Stimulated activated CD4-positive, alpha-beta T cell treated with anti-CD3 and anti-CD28 coated beads, Interleukin-12 subunit alpha, Interleukin-12 subunit beta, amount 100 ng/mL, for 4 hours (primary cell): ENCODE results near the gene IL23R.
"Not testable (repeated sequence)": the region's sequence is repeated elsewhere in the genome, so short reads cannot be mapped to it uniquely, and the experiment has no call there.

Experiments
- DNase-seq: peaks from one replicate; pipeline ENCODE4 v3.0.0-alpha.2; 2020

IL23R gene, protein sequence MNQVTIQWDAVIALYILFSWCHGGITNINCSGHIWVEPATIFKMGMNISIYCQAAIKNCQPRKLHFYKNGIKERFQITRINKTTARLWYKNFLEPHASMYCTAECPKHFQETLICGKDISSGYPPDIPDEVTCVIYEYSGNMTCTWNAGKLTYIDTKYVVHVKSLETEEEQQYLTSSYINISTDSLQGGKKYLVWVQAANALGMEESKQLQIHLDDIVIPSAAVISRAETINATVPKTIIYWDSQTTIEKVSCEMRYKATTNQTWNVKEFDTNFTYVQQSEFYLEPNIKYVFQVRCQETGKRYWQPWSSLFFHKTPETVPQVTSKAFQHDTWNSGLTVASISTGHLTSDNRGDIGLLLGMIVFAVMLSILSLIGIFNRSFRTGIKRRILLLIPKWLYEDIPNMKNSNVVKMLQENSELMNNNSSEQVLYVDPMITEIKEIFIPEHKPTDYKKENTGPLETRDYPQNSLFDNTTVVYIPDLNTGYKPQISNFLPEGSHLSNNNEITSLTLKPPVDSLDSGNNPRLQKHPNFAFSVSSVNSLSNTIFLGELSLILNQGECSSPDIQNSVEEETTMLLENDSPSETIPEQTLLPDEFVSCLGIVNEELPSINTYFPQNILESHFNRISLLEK

DNA sequence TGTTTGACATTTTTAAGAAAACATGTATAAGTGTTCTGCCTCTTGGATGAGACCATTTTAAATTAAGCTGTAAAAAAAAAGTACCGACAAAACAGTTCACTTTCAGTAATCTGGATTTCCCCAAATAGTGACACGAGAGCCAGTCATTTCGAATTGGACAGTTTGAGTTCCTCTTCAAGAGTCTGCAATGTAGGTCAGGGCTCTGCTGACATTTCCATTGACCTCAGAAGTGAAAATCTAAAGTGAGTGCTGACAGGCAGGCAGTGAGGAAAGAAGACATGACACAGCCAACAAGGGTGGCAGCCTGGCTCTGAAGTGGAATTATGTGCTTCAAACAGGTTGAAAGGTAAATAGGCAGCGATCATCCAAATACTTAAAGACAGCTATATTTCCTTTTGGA, at the start of gene IL23R:
IL23R (plus strand) TSS at position 259 of the 400 bp plus-strand sequence. CDS start 1,667 bp downstream, outside the sequence.
- DNase-seq = no peak

DNA sequence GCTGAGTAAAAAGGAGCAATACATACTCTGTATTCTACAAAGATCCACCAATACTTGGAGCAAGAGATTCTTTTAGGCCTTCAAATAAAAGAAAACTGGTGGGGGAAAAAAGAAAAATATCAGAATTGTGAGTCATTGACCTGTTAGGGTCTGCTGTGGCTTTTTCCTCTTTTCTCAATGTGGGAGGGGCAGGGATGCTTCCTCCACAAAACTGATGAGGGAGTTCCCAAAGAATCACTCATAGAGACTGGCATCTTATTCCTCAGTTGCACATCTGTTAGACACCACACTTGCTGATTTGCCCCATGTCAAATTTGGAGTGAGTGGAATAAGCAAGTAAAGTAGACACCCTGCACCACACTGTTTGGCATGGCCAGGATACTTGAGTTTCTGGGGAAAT, 48.1 kb upstream of the IL23R start:
- DNase-seq = no peak

DNA sequence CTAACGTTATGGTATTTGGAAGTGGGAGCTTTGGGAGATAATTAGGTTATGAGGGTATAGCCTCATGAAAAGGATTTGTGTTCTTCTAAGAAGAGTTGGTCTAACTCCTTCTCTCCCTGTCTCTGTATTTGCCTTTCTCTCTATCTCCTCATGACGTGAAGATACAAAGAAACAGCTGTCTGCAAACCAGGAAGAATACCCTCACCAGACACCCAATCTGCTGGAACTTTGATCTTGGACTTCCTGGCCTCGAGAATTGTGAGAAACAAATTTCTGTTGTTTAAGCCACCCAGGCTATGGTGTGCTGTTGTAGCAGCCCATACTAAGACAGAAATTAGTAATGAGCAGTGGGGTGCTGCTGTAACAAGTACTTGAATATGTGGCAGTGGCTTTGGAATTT, 47.6 kb upstream of the IL23R start:
- no peak for DNase-seq

DNA sequence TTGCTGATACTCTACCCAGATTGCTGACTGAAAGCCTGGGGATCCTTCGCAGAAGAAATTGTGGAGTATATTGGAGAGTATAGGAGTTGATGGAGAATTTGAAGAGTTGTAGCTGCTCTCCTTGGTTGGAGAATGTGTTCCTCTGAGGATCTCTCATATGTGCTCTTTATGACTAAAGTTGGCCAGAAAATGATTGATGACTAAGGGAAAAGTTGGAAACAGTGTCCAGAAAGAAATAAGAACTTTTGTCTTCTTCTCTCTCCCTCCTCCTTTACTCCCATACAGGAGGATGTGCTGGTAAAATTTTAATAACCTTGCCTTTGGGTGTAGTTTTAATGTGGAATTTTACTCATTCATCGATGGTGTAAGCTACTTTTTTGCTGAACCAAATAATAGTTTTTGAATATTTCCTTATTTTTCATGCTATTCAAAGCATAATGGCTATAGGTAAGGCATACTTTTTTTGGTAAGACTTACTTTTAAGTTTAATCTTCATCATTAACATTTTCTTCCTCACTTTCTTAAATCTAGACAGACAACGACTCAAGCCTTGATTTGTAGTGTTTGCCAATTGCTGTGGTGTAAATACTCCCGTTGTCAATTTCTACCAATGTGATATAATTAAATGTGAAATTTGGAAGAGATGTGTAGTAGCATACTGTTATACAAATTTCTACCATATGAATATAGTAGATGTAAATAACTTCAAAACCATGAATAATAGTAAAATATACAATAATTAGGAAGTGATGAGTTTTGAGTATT, 45.2 kb upstream of the IL23R start:
- DNase-seq = no peak

DNA sequence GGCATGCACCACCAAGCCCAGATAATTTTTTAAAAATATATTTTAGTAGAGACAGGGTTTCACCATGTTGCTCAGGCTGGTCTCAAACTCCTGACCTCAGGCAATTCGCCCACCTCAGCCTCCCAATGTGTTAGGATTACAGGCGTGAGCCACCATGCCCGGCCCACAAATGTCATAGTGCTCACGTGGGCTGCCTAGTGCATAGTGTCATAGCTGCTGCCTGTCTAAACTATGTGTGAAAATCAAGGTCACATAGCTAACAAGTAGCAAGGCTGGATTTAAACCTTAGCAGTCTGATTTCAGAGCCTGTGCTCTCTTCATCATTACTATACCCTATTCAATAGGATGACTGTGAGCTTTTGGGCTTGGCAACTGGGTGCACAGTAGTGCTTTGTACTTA, 41.8 kb upstream of the IL23R start:
- DNase-seq = no peak

DNA sequence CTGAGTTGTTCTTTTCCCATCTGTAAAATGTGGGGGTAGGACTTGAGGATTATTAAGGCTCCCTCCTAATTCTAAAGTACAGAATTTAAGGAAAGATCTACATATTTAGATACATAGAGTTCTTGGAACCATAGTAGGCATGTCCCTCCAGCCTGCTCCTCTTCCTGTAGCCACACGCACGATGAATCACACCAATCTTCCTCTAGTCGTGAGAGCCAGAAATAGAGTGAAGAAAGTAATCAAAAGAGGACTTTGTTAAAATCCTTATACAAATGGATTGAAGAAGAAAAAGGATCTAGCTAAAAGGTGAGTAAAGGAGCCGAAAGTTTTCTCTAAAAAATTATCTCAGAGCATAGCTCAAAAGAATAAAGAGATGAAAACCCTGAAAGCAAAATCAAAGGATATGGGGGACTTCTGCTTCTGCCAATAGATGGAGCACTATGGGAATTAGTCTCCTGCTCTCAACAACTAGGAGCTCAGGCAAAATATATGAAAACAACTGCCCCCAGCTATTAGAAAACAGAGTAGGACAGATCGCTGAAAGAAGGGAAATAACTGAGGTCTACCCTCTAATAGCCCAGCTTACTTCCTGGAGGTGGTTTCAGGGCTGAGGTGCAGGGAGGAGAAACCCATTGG, 40.0 kb upstream of the IL23R start:
- DNase-seq = no peak

DNA sequence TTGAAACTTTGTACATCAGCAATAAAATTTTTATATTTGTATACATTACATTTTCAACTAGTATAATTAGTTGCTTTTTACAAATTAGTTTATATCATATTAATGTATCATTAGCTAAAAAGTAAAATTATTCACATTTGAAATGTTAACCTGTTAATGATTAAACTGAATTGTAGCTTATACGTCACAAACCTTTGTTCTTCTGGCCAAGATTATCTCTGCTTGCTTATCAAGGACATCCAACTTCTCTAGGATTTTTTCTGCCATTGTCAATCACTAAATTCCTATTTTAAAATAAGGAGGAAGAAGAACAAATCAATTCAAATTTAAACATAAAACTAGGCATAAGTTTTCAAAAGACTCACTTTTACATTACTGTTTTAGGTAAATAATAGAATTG, 39.3 kb upstream of the IL23R start:
- no peak for DNase-seq

DNA sequence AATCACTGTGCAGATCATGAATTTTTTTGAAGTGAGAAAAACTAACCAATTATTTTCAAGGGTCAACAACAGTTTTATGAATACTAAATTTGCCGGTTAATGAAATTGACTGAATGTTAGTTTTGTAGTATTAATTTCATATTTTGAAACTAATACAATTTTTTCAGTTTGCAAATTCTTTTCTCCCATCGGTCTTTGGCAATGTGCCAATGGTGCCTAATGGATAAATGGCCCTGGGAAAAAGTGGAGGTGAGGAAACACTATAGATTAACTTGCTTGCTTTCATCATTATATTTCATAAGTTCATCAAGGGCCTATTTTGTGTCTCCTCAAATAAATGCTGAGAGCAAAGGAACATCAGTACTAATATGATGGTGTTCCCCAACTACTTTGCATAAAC, 35.6 kb upstream of the IL23R start:
- DNase-seq = no peak

DNA sequence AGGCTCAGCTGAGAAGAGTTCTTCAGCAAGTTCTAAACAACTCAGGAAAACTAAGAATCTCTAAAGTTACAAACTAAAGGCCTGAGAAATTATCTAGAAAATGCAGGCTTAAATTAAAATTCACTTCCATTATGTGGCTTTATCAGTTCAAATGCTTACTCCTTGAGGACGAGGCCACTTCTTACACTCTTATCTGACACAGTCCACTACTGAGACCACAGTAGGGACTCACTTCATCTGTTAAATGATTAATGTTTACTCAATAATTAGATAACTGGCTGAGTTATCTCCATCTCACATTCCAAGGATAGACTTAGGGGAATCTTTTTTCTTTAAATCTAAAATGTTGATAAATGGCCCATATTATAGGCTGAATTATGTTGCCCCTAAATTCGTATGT, 33.1 kb upstream of the IL23R start:
- no peak for DNase-seq

DNA sequence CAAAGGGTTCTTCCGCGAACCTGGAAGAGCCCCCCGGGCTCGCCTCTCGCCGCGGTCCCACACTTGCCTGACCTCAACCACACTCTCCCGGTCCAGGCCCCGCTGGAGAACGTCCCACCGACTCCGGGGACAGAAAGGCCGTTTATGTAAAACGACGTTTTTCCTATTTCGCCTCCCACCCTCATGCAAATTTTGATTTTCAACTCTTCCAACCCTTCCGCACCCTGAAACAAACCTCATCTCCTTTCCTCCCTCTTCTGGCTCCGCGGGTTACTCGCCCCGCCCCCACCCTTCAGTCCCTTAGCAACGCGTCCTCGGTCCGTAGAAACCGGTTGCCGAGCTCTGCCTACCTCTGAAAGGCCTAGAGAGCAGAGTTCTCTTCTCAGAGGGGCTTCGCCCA, 31.6 kb upstream of the IL23R start, which contains the start of gene C1orf141:
C1orf141 (minus strand) TSS at position 276 of the 400 bp plus-strand sequence. CDS start 7,730 bp downstream, outside the sequence.
- DNase-seq = no peak

DNA sequence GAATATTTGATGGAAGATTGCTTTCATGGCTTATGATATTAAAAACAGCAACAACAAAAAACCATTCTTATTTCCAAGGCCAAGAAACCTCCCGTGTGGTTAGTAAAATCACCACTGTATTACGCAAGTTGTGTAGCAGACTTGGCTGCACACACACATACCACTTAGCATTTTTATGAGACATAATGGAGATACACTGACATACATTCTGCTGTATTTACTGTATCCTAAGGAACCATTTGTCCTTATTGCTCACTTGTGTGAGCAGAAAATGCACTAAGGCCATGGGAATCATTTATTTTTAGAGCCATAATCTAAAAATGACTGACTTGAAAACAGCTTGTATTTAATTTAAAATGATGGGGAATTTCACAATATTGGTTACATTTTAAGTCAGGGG, 30.9 kb upstream of the IL23R start:
- DNase-seq = no peak

DNA sequence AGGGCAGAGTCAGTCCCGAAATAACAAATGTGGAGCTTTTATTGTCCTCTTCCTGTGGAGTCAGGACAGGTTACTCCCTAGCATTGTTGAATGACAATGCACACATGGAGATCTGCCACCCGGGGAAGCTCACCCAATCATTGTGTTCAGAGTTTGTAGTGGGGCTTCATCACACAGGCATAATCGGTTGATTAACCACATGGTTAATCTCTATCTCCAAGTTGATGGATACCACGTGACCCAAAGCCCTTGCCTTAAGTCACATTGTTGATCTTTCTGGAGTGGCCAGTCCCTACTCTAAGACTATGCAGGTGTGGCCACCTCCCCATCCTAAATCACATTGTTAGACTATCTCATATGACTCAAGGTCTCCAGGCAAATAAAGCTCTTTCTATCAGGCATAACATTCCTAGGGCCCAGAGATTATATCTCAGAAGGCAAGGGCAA, 28.9 kb upstream of the IL23R start:
- no peak for DNase-seq

DNA sequence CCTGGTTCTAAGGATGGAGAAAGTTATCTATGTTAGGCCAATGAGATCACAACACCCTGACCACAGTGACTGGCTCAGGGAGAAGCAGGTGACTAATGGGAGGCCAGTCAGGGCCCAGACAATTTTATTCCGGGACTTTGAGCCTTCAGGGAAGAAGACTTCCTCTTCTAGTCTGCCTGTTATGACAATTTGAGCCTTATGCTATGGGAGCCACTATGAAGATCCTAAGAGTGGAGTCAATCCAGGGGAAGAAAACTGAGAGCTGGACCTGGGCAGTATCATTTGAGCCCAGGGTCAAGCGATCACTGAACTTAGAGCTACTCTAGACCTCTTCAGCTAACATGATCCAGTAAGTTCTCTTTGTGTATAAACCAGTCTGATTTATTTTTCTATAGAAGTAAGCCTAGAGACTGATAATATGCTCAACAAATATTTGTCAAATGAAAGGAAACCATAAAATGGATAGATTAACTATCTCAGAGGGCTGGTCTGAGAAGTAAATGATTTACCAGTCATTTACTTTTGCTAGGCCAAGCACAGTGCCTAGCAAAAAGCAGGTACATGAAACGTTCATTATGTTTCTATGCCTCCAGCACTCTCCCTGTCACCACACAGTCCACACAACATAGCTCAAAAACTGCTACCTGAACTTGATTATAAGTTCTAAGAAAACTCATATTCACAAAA, 27.3 kb upstream of the IL23R start:
- DNase-seq = no peak

DNA sequence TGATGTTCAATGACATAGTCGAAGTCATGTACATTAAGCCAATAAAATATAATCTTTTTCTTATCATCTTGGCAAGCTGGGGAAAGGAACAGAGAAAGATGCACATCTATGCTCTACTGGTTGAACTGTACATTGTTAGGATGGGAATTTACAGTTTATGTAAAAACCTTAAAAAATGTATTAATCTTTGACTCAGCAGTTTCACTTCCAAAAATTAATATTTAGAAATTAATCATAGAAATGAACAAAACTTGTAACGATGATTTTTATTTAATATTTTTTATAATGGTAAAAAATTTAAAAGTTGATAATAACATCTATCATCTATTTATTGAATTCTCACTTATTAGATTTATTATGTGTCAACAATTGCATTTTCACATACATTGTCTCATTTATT, 25.8 kb upstream of the IL23R start:
- no peak for DNase-seq

DNA sequence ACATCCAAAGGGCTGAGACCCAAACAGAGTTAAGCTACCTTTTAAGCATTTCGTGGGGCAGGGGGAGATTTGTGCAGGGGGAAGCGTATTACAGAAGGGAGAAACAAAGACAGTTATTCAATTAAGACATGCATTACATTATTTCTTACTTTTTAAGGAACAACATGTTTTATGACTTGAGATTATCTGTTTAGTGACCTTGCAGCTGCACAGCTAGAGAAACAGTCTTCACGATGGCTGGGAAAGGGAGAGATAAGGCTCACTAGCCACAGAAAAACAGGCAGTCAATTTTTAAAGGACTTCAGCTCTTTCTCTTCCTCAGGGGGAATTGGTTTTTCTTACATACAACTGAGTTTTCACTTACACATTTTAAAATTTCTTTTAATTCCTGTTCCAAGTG, 24.4 kb upstream of the IL23R start:
- DNase-seq = not testable (repeated sequence)

DNA sequence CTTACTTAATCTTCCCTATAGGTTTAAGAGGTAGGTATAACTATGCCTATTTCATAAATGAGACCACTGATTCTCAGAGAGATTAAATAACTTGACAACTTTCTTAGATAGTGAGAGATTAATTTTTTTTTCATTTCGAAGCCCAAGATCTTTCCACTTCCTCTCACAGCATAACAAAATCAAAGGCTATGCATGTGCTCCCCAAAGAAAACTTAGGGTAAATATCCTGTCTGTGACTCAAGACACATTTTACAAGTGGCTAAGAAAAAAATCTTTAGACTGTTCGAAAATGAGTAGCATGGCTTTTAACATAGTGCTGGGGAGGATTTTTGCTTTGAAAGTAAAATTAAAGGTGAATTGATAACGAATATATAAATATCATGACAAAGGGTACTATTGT, 23.3 kb upstream of the IL23R start:
- no peak for DNase-seq

DNA sequence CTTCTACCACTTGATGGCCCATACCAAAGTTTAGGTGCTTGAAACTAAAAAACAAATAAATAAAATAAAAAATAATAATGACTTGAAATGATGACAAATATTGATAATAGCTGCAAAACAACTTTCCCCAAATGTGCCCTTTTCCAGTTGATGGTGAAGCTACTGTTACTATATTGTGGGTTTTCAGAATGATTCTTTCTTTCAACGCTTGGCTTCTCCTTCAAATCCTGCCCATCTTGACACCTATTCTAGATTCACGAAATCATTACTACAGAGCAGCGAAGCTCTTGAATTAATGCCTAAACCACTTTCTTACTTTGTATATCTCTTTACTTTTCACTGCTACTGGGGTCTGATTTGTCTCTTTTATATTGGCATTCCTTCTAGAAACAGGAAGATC, 22.3 kb upstream of the IL23R start:
- no peak for DNase-seq

DNA sequence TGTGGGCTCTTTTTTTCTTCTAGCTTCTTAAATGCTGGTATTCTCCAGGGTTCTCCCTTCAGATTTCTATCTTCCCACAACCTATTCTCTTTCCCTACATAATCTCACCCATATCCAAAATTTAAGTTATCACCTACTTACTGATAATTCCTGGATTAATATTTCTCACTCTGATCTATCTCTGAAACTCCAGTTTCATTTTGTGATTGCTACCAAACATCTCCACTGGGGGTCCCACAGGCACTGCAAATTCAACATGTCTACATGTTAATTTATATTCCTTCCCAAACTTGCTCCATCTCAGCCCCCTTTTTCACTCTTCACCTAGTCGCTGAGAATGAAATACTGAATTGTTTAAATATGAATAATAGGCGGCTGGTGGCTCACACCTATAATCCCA, 21.6 kb upstream of the IL23R start:
- no peak for DNase-seq

DNA sequence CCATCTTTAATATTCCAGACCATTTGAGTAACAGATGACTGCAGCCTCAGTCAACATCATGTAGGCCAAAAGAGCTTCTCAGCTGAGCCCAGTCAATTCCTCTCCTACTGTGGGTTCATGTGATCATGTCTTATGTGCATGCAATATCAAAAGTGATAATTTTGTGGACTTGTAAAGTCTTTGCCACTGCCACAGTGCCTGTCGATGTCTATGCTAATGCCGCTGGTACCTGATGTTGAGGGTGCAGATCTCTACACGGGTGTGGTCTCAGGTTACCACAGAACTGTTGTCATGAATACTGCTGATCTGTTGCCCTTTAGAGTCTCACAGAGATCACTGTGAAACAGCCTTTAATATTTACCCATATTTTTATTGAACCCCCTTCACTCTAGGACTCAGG, 20.2 kb upstream of the IL23R start:
- no peak for DNase-seq

DNA sequence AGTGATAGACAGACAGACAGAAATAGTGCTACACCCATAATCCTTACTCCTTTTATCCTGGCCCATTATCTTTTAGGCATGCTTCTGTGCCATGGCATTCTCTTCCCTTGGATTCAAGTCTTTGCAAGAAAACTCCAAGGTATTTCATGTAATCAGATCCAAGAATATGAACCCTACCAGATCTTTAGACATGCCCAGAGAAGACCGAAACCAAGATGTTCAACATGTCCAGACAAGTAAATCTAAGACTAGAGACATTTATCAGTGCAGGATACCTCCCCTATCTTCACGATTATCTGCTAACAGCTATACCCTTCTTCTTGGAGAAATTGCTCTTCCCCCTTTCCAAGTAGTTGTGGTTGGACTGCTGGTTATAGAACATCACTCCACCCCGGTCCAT, 19.7 kb upstream of the IL23R start:
- DNase-seq = no peak

DNA sequence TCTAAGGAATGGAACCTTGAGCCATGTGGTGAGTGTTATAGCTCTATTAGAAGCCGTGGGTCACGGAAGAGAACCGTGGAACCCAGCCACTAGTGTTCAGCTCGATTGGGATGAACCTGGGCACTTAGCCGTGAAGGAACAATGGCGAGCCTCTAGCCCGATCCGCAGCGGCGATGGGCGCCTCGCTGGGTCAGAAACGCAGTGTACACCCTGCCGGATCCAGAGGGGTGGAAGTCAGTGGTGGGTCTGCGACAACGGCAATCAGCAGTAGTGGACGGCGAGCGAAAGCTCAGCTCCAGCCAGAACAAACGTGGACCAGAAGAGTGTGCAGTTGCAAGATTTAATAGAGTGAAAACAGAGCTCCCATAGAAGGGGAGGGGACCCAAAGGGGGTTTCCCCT, 18.3 kb upstream of the IL23R start:
- not testable (repeated sequence) for DNase-seq

DNA sequence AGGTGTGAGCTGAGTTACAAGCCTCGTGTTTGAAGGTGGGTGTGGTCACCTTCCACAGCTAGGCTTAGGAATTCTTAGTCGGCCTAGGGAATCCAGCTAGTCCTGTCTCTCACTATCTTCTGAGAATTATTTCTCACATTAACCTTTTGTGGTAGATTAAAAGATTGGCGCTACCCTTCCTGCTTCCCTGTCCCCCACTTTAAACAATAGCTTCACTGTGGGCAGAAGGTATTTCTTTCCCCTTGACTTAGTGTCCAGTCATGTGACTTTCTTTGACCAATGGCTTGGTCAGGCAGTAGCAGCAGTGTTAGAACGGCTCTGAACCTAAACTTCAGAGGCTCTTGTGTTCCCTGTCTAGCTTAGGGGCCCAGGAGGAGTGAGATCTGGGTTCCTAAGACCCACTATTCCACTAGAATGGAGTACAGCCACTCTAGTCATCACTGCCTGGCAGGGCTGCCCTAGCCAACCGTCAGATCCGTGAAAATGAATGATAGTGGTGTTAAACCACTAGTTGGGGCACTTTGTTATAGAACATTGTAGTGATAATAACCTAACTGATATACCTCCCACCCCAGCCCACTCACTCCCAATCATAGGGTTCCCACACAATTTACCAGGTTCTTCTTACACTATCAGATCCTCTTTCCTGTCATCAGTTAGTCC, 17.6 kb upstream of the IL23R start:
- DNase-seq = no peak
